ENCODE data around the gene KIAA1217.

GRCh38 chr10:24425151-24425550 lies 216.2 kb downstream of the KIAA1217 start:
- TF ChIP-seq CTCF (IDR thresholded peaks at IDR 0.05; ENCODE audit: low read depth, low read length, poor library complexity, severe bottlenecking) (no peak), EZH2phosphoT487 (IDR thresholded peaks at IDR 0.05; ENCODE audit: borderline replicate concordance, low read length) (no peak)
